ENCODE results near the gene PRKCA.

GRCh38 chr17:66403846-66404556 lies 101.6 kb downstream of the PRKCA start:
- TF ChIP-seq CREB1 (IDR thresholded peaks at IDR 0.05; ENCODE audit: low read depth) (no peak), FOXM1 (IDR thresholded peaks at IDR 0.05; ENCODE audit: borderline replicate concordance, low read depth) (no peak), REST (IDR thresholded peaks at IDR 0.05; ENCODE audit: low read depth) (no peak), TCF12 (IDR thresholded peaks at IDR 0.05; ENCODE audit: low read depth) (no peak), RAD21 (IDR thresholded peaks at IDR 0.05; ENCODE audit: low read depth) (no peak), CEBPB (IDR thresholded peaks at IDR 0.05) (no peak), TEAD4 (IDR thresholded peaks at IDR 0.05) (no peak), EP300 (IDR thresholded peaks at IDR 0.05; ENCODE audit: borderline replicate concordance) (no peak), NFIC (IDR thresholded peaks at IDR 0.05) (no peak), YY1 (IDR thresholded peaks at IDR 0.05; ENCODE audit: low read depth) (no peak), TAF1 (IDR thresholded peaks at IDR 0.05; ENCODE audit: low read depth) (no peak), EGR1 (IDR thresholded peaks at IDR 0.05) (no peak), ZBTB7A (IDR thresholded peaks at IDR 0.05; ENCODE audit: low read depth) (no peak)
